ENCODE results near the gene TFDP1.

TFDP1 gene

DNA sequence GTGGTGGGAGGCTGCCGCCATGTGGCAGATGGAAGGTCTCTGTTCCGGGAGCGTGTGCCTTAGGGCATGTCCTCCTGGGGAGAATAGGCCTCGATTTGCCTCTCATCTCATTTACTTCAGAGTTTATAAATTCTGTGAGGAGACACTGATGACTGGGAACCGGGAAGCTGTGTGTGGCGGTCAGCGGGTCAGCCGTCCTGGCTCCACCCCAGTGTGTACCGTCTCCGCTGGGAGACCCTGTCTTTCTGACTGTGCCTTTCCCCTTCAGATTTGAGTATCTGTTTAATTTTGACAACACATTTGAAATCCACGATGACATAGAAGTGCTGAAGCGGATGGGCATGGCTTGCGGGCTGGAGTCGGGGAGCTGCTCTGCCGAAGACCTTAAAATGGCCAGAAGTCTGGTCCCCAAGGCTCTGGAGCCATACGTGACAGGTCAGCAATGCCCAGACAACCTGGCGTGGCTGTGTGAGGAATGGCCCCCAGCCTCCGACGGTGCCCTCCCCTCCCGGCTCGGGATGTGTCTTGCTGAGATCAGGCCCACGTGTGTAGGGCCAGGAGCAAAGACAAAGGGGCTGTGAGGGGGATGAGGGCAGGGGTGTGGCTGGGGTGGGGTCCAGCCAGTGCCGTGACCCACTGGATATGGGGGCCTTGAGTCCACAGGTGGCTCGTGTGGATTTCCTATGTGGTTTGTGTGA is 51.9 kb downstream of the TFDP1 start:
- FAIRE-seq, result no peak

DNA sequence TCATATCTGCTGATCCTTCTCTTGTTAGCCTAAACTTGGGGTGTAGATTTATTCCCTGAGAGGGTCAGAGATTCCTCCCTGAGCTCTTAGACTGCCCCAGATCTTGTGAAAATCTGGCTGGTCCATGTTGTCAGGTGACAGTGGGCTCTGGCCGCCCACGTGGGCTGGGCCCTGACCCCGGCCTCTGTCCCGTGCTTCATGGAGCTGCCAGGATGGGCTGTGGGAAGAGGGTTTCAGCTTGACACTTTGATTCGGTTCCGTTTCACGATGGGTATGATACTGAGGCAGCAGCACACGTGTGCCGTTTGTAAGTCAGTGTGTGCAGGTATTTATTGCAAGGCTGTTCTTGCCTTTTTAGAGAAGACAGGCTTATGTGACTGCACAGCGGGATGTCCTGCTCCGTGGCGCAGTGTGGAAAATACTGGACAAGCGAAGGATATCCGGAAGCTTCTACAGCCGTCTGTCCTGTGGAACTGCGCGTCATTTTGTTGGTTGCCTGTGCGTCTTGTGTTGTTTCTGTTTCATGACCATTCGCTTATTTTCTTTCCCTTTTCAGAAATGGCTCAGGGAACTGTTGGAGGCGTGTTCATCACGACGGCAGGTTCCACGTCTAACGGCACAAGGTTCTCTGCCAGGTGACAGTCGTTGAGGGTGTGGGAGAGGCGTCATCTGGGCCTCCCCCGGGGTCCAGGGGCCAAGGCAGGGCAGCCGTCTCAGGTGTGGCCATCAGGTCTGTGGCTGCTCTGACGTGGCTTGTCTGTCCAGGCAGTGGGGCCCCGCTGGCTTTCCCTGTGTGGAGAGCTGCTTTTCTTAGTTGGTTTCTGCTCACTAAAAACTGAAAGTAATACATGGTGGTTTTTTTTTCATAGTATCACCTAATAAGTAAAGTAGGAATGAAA is 53.0 kb downstream of the TFDP1 start:
- FAIRE-seq, result no peak

DNA sequence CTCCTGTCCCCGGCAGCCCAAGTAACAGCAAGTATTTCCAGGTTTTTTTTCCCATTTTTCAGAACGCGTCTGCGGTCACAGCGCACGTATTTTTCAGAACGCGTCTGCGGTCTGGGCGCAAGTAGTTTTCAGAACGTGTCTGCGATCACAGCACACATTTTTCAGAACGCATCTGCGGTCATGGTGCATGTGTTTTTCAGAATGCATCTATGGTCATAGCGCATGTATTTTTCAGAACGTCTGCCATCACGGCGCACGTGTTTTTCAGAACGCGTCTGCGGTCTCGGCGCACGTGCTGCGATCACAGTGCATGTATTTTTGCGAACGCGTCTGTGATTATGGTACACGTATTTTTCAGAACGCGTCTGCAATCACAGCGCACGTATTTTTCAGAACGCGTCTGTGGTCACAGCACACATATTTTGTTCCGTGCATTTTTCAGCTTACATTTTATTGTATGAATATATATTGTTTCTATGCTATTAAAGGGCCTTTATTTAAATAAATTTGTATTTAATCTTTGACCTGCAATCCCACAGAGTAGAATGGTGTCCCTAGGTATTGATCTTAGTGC is 53.7 kb downstream of the TFDP1 start:
- no peak for FAIRE-seq

DNA sequence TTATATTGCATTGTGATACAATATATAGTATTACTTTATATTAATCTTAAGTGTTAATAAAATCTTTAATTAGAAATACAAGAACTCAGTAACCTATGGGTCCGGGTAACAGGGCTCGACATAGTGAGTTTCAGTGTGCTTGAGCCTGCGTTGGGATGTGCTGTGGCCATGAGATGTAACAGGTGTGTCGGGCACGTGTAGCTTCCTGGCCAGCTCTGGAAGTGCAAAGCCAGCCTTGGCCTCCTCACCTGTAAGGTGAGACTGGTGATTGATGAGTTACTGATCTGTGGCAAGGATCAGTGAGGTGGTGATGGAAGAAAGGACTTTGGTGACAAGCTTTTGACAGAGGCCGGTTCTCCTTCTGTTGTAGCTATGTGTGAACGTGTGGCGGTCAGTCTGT is 54.3 kb downstream of the TFDP1 start:
- FAIRE-seq, result no peak

DNA sequence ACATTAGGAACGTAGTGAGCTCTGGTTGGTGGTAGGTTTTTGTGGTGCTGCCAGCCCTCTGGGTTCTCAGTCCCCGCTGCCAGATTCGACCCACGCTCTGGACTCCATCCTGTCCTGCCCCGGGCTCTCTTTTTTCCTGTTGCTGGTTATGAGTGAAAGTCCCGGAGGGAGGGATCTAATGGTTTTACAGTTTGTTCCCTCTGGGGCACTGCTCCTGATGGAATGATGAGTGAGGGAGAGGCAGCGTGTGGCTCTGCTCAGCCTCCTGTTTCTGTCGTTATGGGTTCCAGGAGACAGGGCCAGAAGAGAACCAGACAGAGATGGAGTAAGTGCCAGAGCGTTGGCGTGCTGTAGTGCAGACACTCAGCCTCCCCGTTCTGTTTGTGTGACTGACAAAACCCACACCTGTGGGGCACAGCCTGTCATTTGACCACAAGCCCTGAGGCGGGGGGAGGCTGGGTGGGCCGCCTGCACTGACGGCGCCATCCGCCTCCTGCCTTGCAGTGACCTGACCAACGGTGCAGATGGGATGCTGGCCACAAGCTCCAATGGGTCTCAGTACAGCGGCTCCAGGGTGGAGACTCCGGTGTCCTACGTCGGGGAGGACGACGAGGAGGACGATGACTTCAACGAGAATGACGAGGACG is 55.2 kb downstream of the TFDP1 start:
- FAIRE-seq, result no peak

DNA sequence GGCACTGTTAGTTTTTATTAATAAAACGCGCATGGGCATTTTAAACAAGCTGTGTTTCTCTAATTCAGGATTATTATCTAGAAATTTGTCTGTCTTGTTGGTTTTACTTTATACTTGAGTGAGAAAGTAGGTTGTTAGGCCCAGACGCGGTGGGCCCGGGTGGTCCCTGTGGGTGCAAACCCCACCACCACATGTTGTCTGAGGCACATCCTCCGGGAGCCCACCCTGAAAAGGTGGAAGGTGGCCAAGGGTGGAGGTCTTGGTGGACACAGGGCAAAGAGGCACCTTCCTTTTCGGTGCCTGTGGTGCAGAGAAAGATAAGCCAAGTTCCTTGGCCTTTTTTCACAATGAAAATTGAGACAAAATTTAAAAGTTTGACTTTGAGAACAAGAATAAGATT is 56.9 kb downstream of the TFDP1 start:
- no peak for FAIRE-seq

DNA sequence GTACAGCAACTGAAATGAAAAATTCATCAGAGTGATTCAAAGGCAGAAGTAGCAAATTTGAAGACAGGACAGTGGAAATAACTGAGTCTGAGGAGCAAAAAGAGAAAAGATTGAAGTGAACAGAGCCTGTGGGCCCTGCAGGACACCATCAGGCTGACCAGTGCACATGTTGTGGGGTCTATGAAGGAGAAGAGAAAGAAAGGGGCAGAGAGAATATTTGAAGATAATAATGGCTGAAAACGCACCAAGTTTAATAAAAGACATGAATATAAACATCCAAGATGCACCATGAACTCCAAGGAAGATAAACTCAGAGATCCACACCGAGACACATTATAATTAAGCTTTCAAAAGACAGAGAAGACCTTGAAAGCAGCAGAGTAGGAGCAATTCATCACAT is 58.0 kb downstream of the TFDP1 start:
- no peak for FAIRE-seq

DNA sequence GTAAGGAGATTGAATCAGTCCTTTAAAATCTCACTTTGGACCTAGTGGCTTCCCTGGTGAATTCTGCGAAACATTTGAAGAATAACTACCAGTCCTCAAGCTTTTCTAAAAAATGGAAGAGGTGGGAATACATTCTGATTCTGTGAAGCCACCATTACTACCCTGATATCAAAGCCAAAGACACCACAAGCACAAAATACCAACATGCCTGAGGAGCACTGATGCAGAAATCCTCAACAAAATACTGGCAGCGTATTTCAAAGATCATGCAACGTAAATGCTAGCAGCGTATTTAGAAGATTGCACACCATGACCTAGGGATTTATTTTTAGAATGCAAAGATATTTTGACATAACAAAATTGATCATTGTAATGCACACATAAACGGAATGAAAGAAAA is 59.0 kb downstream of the TFDP1 start:
- no peak for FAIRE-seq

DNA sequence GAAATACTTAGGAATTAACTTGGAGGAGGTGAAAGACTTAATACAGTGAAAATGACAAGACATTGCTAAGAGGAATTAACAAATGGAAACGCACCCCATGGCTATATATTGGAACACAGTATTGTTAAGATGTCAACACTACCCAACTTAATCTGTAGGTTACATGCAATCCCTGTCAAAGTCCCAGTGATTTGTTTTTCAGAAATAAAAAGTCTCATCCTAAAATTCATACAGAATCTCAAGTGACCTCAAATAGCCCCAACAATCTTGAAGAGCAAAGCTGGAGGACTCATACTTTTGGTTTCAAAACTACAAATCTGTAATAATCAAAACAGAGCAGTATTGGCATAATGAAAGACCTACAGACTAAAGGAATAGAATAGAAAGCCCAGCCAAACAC is 60.2 kb downstream of the TFDP1 start:
- no peak for FAIRE-seq

DNA sequence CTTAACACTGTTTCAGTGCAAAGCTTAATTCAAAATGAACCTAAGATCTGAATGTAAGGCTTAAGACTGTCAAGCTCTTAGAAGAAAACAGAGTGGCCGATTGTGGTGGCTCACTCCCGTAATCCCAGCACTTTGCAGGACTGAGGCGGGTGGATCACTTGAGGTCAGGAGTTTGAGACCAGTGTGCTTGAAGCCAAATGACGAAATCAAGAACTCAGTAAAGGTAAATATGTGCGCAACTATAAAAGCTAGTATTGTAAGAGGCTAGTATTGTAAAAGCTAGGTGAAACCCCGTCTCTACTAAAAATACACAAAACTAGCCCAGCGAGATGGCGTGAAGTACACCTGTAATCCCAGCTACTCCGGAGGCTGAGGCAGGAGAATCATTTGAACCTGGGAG is 60.8 kb downstream of the TFDP1 start:
- no peak for FAIRE-seq

DNA sequence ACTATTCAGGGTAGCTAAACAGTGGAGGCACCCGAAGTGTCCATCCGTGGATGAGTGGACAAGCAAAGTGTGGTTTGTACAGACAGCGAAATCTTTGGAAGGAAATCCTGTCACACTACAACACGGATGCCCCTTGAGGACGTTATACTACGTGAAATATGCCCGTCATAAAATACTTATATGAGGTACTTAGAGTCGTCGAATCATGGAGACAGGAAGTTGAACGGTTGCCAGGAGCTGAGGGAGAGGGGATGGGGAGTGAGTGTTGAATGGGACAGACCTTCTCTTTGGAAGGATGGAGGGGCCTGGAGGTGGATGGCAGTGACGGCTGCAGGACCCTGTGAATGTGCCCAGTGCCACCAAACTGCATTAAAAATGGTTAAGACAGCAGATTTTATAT is 61.8 kb downstream of the TFDP1 start:
- no peak for FAIRE-seq

DNA sequence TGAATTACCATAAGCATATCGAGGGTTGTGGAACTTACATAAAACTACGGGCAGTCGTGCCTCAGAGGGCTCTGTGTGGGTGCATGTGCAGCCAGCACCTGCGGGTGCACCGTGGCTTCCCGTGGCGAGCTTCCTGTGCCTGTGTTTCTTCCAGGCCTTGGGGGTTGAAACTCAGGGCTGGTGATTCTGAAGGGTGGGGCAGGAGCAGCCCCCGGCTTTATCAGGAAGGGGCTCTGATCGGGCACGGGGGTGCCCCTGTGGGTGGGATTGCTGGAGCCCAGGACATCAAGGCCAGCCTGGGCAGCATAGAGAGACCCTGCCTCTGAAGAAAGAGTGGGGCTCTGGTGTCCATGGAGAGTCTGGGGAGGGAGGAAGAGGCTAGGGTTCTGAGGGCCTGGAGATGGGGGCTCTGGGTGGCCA is 62.4 kb downstream of the TFDP1 start:
- no peak for FAIRE-seq

DNA sequence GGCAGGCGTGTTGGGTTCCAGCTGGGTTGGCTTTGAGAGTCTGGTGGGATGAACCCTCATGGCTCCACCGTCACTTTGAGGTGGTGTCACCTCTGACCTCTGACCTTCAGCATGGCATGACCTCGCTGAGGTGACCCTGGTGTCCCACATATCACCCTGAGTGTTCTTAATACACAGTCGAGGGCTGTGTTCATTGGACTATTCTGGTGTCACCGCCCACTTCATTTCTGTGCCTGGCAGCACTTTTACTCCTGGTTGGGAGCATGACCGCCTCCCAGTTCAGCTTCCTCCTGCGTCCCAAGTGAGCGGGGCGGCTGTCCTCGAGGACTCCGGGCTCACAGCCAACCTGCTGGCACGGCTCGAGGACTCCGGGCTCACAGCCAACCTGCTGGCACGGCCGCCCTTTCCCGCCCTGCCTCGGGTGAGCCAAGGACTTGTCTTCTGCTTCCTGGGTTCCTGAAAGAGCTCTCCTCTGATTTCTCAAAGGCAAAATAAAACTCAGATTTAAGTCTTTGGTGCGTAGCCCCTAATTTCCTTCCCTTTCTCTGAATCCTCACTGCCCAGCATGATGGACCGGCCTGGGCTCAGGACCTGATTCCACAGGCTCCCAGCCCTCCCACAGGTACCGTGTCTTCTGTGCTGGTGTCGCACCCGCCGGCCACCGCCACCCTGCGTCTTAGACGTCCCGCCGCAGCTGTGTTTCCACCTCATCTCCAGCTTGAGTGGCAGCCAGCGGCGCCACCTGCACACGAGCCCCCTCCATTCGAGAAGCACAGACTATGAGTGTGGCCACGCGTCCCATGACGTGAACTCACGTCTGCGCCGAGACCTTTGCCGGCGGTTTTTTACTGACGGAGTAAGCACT is 63.0 kb downstream of the TFDP1 start:
- FAIRE-seq, result no peak

DNA sequence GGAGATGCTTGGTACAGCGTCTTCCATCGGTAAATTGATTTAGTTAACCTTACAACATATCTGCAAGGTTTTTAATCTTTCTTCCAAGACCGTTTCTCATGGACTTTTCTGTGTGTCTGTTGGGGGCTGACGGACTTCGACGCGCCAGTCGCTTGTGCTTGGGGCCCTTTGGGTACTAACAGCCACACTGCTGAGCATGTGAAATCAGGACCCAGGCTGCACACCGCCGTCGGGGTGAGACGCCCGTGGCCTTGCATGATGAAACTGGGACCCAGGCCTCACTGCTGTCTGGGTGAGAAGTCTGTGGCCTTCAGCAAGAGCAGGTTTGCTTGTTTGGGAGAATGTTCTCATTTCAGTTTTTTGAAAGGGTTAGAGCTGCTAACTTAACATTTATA is 63.7 kb downstream of the TFDP1 start:
- no peak for FAIRE-seq

DNA sequence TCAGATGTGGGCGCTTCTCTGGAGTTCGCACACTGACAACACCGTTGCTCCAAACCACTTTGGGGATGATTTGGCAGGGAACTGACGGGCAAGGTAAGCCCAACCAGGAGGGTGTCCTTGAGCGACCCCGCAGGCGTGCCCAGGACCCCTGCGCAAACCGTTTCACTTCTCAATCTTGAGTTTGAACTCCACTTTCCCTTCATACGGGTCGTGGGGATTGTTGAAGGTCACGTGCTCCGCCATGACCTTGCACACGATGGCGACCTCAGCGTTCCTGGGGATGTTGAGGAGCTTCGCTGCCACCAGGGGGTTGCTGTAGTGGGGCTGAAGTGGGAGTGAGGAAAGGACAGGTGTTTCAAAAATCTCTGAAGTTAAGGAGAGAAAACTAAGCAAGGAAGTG is 64.7 kb downstream of the TFDP1 start:
- FAIRE-seq, result no peak

DNA sequence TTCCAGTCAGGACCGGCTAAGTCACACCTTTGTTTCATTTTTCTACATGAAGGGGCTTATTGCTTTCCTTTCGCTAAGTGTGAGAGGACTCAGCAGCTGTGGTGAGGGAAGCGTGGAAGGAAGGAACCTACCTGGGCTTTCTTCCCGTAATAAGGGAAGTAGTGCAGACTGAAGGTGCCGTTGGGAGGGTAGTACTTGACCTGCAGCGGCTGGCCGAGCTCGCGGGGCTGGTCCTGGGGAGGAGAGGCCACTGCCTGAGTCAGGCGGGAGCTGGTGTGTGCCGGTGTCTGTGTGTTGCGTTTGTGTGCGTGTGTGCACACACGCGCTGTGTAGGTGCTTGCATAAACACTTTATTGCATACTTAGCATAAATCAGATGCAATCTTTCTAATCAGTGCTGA is 65.7 kb downstream of the TFDP1 start:
- no peak for FAIRE-seq

DNA sequence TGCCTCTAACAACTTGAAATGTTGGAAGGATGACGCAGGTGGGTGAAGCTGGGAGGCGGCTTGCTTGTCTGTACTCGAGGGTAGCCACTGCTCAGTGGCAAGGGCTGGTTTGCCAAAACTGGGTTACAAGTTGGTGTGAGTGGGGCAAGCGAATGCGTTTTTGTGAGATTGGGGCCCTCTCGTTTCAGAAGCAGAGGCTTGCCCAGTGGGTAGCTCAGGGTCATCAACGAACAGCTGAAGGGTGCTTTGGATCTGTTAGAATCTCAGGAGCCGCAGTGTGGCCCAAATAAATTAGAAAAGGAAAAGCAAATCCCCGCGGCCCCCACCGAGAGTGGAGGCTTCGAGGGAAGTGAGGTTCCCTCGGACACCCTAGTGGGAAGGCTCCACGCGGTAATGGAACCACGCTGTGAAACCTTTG is 66.2 kb downstream of the TFDP1 start:
- no peak for FAIRE-seq

DNA sequence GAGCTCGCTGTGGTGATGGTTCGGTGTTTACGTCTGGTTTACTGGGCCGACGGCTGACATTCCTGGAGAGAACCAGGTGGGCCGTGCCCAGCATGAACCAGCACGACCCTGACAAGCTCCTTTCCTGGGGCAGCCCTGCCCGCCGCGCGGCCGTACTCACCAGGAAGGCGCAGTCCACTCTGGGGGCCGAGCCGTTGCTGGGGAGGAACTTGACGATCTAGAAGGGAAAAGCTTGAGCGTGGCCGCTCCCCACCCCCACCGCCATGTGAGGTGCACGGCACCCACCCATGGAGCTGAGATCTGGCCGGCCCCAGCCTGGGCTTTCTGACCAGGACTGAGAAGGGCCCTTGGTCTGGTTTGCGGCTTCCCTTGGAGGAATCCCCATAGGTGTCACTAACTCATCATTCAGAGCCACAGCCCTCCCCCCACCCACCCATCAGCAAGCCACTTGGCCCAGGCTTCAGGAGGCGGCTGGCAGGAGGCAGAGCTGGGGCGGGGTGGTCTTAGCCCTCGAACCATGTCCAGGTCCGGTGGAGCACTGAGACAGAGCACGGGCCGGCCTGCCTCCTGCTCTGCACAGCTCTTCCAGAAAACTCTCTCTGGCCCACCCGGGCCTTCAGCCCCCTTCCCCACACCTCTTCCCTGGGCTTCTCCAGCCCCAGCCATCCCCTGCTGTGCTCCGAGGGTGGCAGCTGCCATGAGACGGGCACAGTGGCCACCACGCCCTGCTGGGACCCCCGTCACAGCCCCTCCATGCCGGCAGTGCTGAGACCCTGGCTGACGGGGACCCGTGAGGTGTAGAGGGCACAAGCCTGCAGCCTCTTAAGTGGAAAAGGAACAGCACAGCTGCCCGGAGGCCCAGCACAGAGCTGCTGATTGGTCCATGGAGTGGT is 67.2 kb downstream of the TFDP1 start:
- no peak for FAIRE-seq

DNA sequence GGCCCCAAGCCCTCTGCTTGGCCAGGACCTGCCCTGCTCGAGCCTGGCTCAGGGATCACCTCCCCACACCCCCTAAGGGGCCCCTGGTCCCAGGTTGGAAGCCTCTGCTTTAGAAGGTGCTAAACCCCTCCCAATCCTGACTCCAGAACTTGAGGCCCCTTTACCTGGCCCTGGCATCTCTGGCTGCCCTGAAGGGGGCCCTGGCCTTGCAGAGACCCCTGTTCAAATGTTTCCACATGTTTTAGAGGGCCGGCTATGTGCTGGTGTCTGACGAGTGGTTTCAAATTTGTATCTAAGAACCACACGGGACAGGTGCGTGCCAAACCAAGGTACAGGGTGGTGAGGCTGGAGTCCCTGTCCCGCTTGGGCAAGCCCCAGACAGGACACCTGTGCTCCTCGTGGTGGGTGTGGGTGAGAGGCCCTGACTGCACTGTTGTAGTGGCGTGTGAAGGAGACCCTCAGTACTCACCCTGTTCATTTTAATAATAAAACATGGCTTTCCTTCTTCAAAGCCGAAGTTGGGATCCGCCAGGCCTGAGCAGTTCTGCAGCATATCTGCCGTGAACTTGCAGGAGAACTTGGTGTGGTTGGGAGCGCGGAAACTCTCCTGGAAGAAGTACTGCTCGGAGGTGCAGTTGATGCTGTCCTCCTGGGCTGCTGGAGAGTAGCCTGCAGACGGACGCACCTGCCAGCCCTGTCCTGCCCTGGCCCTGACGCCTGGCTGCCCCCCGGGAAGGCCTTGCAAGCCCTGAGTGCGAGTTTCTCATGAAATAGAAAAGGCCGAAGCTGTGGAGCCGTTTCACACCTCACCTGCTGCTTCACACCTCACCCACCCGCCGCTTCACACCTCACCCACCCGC is 68.1 kb downstream of the TFDP1 start:
- FAIRE-seq, result no peak
